ENCODE results near the gene NAGLU.
A peak's percentile ranks its signal among the peaks of the same experiment; 100 is the strongest.
"Not testable (repeated sequence)": the region's sequence is repeated elsewhere in the genome, so short reads cannot be mapped to it uniquely, and the experiment has no call there.

NAGLU gene

GRCh38 chr17:42521666-42522262, 14.3 kb upstream of the NAGLU start:
- DNase-seq (ENCODE audit: low read depth in 2 of 2): no peak

GRCh38 chr17:42522263-42522790, 13.7 kb upstream of the NAGLU start:
- DNase-seq (ENCODE audit: low read depth in 2 of 2): no peak

GRCh38 chr17:42522798-42523278, 13.2 kb upstream of the NAGLU start:
- no peak for DNase-seq (ENCODE audit: low read depth in 2 of 2)

GRCh38 chr17:42525221-42525620, 10.8 kb upstream of the NAGLU start:
- DNase-seq (ENCODE audit: low read depth in 2 of 2): no peak

GRCh38 chr17:42526031-42526444, 10.0 kb upstream of the NAGLU start:
- no peak for DNase-seq (ENCODE audit: low read depth in 2 of 2)

GRCh38 chr17:42527932-42528331, 8.1 kb upstream of the NAGLU start:
- no peak for DNase-seq (ENCODE audit: low read depth in 2 of 2)

GRCh38 chr17:42529061-42529460, 7.0 kb upstream of the NAGLU start:
- no peak for DNase-seq (ENCODE audit: low read depth in 2 of 2)

GRCh38 chr17:42530952-42531454, 5.0 kb upstream of the NAGLU start:
- no peak for DNase-seq (ENCODE audit: low read depth in 2 of 2)

GRCh38 chr17:42531455-42532354, 4.3 kb upstream of the NAGLU start:
- peak in 1 of 2 donors; percentile 42 for DNase-seq (ENCODE audit: low read depth in 2 of 2)

- no peak for DNase-seq (ENCODE audit: low read depth in 2 of 2)
Measured at GRCh38 chr17:42535155-42536047, 640 bp upstream of the NAGLU start.

GRCh38 chr17:42536372-42537155, 523 bp downstream of the NAGLU start:
- peak; percentile 27 to 64 for DNase-seq (ENCODE audit: low read depth in 2 of 2)

- no peak for DNase-seq (ENCODE audit: low read depth in 2 of 2)
Measured at GRCh38 chr17:42537156-42537805, 1.2 kb downstream of the NAGLU start.

GRCh38 chr17:42537826-42538451, 1.9 kb downstream of the NAGLU start:
- no peak for DNase-seq (ENCODE audit: low read depth in 2 of 2)

- DNase-seq (ENCODE audit: low read depth in 2 of 2): no peak
Measured at GRCh38 chr17:42538482-42538881, 2.4 kb downstream of the NAGLU start.

- DNase-seq (ENCODE audit: low read depth in 2 of 2): not testable (repeated sequence)
Measured at GRCh38 chr17:42540558-42540957, 4.5 kb downstream of the NAGLU start.

GRCh38 chr17:42541041-42541833, 5.2 kb downstream of the NAGLU start:
- DNase-seq (ENCODE audit: low read depth in 2 of 2): peak in 1 of 2 donors; percentile 20

GRCh38 chr17:42543190-42544079, 7.4 kb downstream of the NAGLU start:
- no peak for DNase-seq (ENCODE audit: low read depth in 2 of 2)

- DNase-seq (ENCODE audit: low read depth in 2 of 2): no peak
Measured at GRCh38 chr17:42544874-42545283, 8.8 kb downstream of the NAGLU start.

All from stimulated activated CD8-positive, alpha-beta memory T cell treated with anti-CD3 and anti-CD28 coated beads, Interleukin-7, amount 100 ng/mL, for 4 hours (primary cell).